Spleen (tissue), 11 donors: ENCODE data around the gene UBE2E2. TPM values are rescaled to one million over a fixed set of nuclear protein-coding genes. Genes with fewer than 3 reads are reported as not detected.

Experiments used
- DNase-seq: peaks from one replicate; pipeline ENCODE4 v3.0.0-alpha.2; 2020
- H3K27ac ChIP-seq, 8 donors: fragments of 200-600 bp; sonication (generic) in 7 of 8; 1 replicate in 4 of 8; 2 replicates in 4 of 8; pipeline versions ENCODE4 v1.5.0 to v1.8.0; 2016 to 2021; ENCODE audit warnings: inconsistent platforms in 4 of 8, mild to moderate bottlenecking in 4 of 8, moderate library complexity in 1 of 8
- H3K27me3 ChIP-seq, 7 donors: fragments of 200-600 bp; sonication (generic) in 6 of 7; replicated peaks in 1 of 7; 1 replicate in 4 of 7; 2 replicates in 3 of 7; pipeline versions ENCODE4 v1.5.0 to v1.8.0; 2016 to 2021; ENCODE audit warnings: inconsistent platforms in 3 of 7, mild to moderate bottlenecking in 1 of 7
- H3K36me3 ChIP-seq, 6 donors: fragments of 200-600 bp; sonication (generic) in 5 of 6; 1 replicate in 4 of 6; 2 replicates in 2 of 6; pipeline versions ENCODE4 v1.5.0 to v1.8.0; 2016 to 2021; ENCODE audit warnings: inconsistent platforms in 2 of 6
- H3K4me1 ChIP-seq, 6 donors: fragments of 200-600 bp; sonication (generic) in 5 of 6; 1 replicate in 3 of 6; 2 replicates in 3 of 6; pipeline versions ENCODE4 v1.5.0 to v1.8.0; 2016 to 2021; ENCODE audit warnings: inconsistent platforms in 3 of 6
- H3K4me3 ChIP-seq, 8 donors: fragments of 200-600 bp; sonication (generic) in 7 of 8; 1 replicate in 4 of 8; 2 replicates in 4 of 8; pipeline versions ENCODE4 v1.5.0 to v1.8.0; 2016 to 2021; ENCODE audit warnings: inconsistent platforms in 4 of 8, mild to moderate bottlenecking in 4 of 8, moderate library complexity in 2 of 8
- H3K9me3 ChIP-seq, 8 donors: fragments of 200-600 bp; sonication (generic) in 7 of 8; 1 replicate in 4 of 8; 2 replicates in 4 of 8; pipeline versions ENCODE4 v1.5.0 to v1.8.0; 2016 to 2021; ENCODE audit warnings: inconsistent platforms in 4 of 8
- POLR2A ChIP-seq, 3 donors: fragments of 450-650 bp; IDR thresholded peaks; one replicate each; pipeline ENCODE4 v1.5.1; 2017; ENCODE audit warnings: antibody characterized with exemption in 3 of 3, mild to moderate bottlenecking in 1 of 3
- POLR2AphosphoS5 ChIP-seq, 3 donors: sonication (generic); formaldehyde crosslinking; IDR thresholded peaks; one replicate each; pipeline ENCODE4 v1.5.1; 2017; ENCODE audit warnings: antibody characterized with exemption in 3 of 3
- WGBS, 5 donors: extraction: QIAGEN DNeasy Blood & Tissue Kit in 3 of 5; methylation state at CpG; one replicate each; pipeline versions ENCODE4 v1.1.5 to v1.1.7; 2013 to 2018; 5-methylcytosine and 5-hydroxymethylcytosine counted together
- intact Hi-C: fragments of 100-400 bp; cut with DNase I; formaldehyde crosslinking; loops from one replicate; pipeline ENCODE4 v1.15.0; 2023; ENCODE audit warnings: low total_unique reads
- polyA plus RNA-seq, 3 donors: library from polyadenylated mRNA; stranded (reverse); fragments of 200-250 nt; gene quantifications; one replicate each; pipeline ENCODE4 v1.2.1, GENCODE V29; 2013
- total RNA-seq, 7 donors: library from RNA; depleted of rRNA in 3 of 7; stranded (reverse); fragments of >200 nt in 3 of 7; fragmentation: NEBNext Ultra II Directional in 4 of 7; extraction: Animal tissue kit (Norgen Biotek cat#: 25700) in 4 of 7; gene quantifications; one replicate each; pipeline versions ENCODE4 v1.1.0 to v1.2.1, GENCODE V29; 2016 to 2021
- TF ChIP-seq, protein P1 (sequence below), 11 experiments: fragments of 200-600 bp in 7 of 11; fragments of 450-650 bp in 4 of 11; sonication (generic) in 4 of 11; IDR thresholded peaks in 8 of 11; conservative IDR thresholded peaks in 3 of 11; 1 replicate in 7 of 11; 2 replicates in 4 of 11; pipeline versions ENCODE4 v1.4.0 to v1.8.0; 2016 to 2021; ENCODE audit warnings: antibody characterized with exemption in 11 of 11, inconsistent platforms in 4 of 11, mild to moderate bottlenecking in 1 of 11
- donor health status: healthy with polysubstance abuse.
- donor health status: DM: no; HTN: no; CAD: no; lungs with moderate emphysema.
- donor health status: DM: no; HTN: no; CAD: no.
- donor health status: Bipolar disorder and iron deficiency.
- donor health status: healthy.
- donor health status: DM: no; HTN: no; CAD: no.
- donor health status: DM: yes; HTN: yes; CAD: no.

The UBE2E2 gene
- total and polyA plus RNA-seq, 10 donors = 27.9 to 87.6 (median 41.2) TPM

DNA sequence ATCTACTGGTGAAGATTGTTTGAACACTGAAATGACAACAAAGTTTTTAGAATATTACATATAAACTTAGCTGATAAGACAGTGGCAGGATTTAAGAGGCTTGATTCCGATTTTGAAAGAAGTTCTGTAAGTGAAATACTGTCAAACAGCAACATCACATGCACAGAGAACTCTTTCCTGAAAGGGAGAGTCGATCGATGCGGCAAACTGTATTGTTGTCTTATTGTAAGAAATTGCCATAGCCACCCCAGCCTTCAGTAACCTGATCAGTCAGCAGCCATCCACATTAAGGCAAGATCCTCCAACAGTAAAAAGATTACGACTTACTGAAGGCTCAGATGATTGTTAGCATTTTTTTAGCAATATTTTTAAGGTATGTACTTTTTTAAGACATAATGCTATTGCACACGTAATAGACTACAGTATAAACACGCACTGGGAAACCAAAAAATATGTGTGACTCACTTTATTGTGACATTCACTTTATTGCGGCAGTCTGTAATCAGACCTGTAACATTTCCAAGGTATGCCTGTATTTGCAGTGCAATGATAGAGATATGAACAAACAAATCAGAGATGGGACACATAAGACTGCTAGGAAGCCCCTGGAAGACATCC is 377.1 kb downstream of the UBE2E2 start:
- TF ChIP-seq POLR2A (IDR thresholded peaks at IDR 0.05) (no peak), POLR2AphosphoS5 (IDR thresholded peaks at IDR 0.05) (no peak)
- TF ChIP-seq, protein P1, sequence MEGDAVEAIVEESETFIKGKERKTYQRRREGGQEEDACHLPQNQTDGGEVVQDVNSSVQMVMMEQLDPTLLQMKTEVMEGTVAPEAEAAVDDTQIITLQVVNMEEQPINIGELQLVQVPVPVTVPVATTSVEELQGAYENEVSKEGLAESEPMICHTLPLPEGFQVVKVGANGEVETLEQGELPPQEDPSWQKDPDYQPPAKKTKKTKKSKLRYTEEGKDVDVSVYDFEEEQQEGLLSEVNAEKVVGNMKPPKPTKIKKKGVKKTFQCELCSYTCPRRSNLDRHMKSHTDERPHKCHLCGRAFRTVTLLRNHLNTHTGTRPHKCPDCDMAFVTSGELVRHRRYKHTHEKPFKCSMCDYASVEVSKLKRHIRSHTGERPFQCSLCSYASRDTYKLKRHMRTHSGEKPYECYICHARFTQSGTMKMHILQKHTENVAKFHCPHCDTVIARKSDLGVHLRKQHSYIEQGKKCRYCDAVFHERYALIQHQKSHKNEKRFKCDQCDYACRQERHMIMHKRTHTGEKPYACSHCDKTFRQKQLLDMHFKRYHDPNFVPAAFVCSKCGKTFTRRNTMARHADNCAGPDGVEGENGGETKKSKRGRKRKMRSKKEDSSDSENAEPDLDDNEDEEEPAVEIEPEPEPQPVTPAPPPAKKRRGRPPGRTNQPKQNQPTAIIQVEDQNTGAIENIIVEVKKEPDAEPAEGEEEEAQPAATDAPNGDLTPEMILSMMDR (IDR thresholded peaks at IDR 0.05 in 8 of 11, conservative IDR thresholded peaks at IDR 0.05 in 3 of 11) = no peak
- 93 to 98% (median 94%) methylated on average over 8 of the region's 8 CpGs for WGBS, 5 donors
- H3K36me3 ChIP-seq = no peaks in the 10 kb centered on the region

DNA sequence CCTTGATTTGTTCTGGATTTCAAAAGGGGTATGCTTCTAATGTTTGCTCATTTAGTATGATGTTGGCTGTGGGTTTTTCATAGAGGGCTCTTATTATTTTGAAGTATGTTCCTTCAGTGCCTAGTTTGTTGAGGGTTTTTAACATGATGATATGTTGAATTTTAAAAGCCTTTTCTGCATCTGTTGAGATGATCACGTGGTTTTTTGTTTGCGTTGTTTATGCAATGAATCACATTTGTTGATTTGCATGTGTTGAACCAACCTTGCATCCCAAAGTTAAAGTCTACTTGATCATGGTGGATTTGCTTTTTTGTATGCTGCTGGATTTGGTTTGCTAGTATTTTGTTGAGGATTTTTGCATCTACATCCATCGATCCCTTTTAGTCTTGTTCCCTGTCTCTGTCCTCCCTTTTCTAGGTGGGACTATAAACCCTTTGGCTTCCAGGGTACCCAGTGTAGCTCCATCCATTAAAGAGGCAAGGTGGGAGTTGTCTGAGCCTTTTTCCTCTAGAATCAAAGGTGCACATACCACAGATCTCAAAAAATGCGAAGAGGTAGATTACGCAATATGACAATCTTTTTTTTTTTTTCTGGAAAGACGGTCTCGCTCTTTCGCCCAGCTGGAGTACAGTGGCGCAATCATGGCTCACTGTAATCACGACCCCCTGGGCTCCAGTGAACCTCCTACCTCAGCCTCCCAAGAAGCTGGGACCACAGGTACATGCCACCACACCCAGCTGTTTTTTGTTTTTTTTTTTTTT is 381.0 kb downstream of the UBE2E2 start:
- no peak overlapping the region for H3K27ac ChIP-seq
- TF ChIP-seq, protein P1 (IDR thresholded peaks at IDR 0.05 in 8 of 11, conservative IDR thresholded peaks at IDR 0.05 in 3 of 11) = no peak
- TF ChIP-seq POLR2A (IDR thresholded peaks at IDR 0.05) = no peak
- TF ChIP-seq POLR2AphosphoS5 (IDR thresholded peaks at IDR 0.05) = no peak
- no peak for DNase-seq
- no peaks in the 10 kb centered on the region for H3K36me3 ChIP-seq
- intact Hi-C loops = no loop called here
- peaks cover 0 to 5% (median 0%) of the 10 kb centered on the region in 8 donors for H3K9me3 ChIP-seq
- no peaks in the 10 kb centered on the region for H3K27me3 ChIP-seq
- no peaks in the 10 kb centered on the region for H3K4me1 ChIP-seq
- 91 to 95% (median 94%) methylated on average over 10 of the region's 10 CpGs for WGBS, 5 donors
- H3K4me3 ChIP-seq = no peak overlapping the region

More for the DNA sequence above, 377.1 kb downstream of the UBE2E2 start:
- no peak overlapping the region for H3K4me3 ChIP-seq
- H3K27ac ChIP-seq = no peak overlapping the region
- H3K4me1 ChIP-seq = no peaks in the 10 kb centered on the region
- intact Hi-C loops = no loop called here
- H3K27me3 ChIP-seq = no peaks in the 10 kb centered on the region
- H3K9me3 ChIP-seq = peaks cover 0 to 10% (median 0%) of the 10 kb centered on the region in 8 donors
- no peak for DNase-seq

DNA sequence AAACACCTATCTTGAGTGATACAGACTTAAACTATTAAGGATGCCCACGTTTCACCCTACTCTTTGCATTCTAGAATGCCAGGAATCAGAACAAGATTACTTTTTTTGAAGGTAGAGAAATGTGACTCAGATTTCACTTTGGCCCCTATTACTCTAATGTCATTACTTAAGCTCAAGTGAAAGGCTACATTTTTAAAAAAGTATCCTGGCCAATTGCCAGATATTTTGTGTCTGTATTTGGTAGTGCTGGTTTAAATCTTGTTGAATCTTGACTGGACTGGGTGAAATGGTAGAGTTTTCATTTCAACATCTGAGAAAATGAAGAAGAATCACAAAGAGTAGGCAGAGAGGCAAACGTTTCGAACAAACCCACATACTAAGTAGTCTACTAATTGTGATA is 384.4 kb downstream of the UBE2E2 start:
- Histone ChIP-seq H3K4me3 (no peak overlapping the region), H3K4me1 (peaks cover 0 to 4% (median 0%) of the 10 kb centered on the region in 6 donors), H3K36me3 (peaks cover 0 to 5% (median 0%) of the 10 kb centered on the region in 6 donors), H3K27me3 (no peaks in the 10 kb centered on the region), H3K27ac (no peak overlapping the region), H3K9me3 (peaks cover 0 to 5% (median 0%) of the 10 kb centered on the region in 8 donors)
- no peak for DNase-seq
- 80 to 93% (median 83%) methylated on average over 3 of the region's 3 CpGs for WGBS, 5 donors
- TF ChIP-seq POLR2AphosphoS5 (IDR thresholded peaks at IDR 0.05) (no peak), POLR2A (IDR thresholded peaks at IDR 0.05) (no peak)
- TF ChIP-seq, protein P1 (IDR thresholded peaks at IDR 0.05 in 8 of 11, conservative IDR thresholded peaks at IDR 0.05 in 3 of 11) = no peak
- intact Hi-C loops = no loop called here

DNA sequence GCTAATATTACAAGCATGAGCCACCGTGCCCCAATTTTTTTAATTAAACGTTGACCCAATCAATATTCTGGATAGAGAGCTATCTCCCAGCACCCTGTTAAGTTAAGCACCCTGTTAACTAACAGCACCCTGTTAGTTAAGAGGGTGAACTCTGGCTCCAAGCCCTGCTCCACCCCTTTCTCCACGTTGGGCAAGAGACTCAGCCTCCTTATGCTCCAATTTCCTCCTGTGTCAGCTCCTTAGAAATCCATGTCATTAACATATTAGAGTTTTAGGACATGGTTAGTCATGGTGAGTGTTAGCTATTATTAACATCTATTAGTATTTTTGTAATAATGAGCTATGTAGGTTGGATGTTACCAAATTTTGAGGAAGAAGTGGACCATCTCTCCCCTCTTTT is 385.4 kb downstream of the UBE2E2 start:
- Histone ChIP-seq H3K9me3 (no peaks in the 10 kb centered on the region), H3K4me1 (peaks cover 0 to 4% (median 0%) of the 10 kb centered on the region in 6 donors), H3K4me3 (no peak overlapping the region), H3K36me3 (peaks cover 0 to 5% (median 0%) of the 10 kb centered on the region in 6 donors), H3K27ac (no peak overlapping the region), H3K27me3 (no peaks in the 10 kb centered on the region)
- intact Hi-C loops = no loop called here
- DNase-seq = no peak
- TF ChIP-seq POLR2A (IDR thresholded peaks at IDR 0.05) (no peak), POLR2AphosphoS5 (IDR thresholded peaks at IDR 0.05) (no peak)
- TF ChIP-seq, protein P1 (IDR thresholded peaks at IDR 0.05 in 8 of 11, conservative IDR thresholded peaks at IDR 0.05 in 3 of 11) = no peak
- 80 to 89% (median 82%) methylated on average over 3 of the region's 3 CpGs for WGBS, 5 donors
